Keratinocyte (primary cell): ENCODE results near the gene PUS1. TPM values are rescaled to one million over a fixed set of nuclear protein-coding genes. Genes with fewer than 3 reads are reported as not detected.

ENCODE experiments used
- DNase-seq: peaks from one replicate; pipeline ENCODE4 v3.0.0-alpha.2; 2011; ENCODE audit warnings: low read depth, missing footprints, low spot score
- FAIRE-seq: peaks from 2 replicates; lab custom pipeline; 2011; peaks lifted over from hg19 to GRCh38; lab: Jason Lieb, UNC
- H2AFZ ChIP-seq: 2 replicates; pipeline ENCODE4 v1.6.0; 2012; ENCODE audit warnings: low read length, control low read depth, inconsistent platforms; ENCODE audit not compliant: control insufficient read depth
- H3K27ac ChIP-seq: 2 replicates; pipeline ENCODE4 v1.5.1; 2011; ENCODE audit warnings: low read length; ENCODE audit not compliant: control insufficient read depth, insufficient read depth
- H3K27me3 ChIP-seq: 3 replicates; pipeline ENCODE4 v1.6.0; 2011; ENCODE audit warnings: low read length; ENCODE audit not compliant: control insufficient read depth, insufficient read depth; ENCODE audit errors: extremely low read depth
- H3K36me3 ChIP-seq, 2 experiments: 2 replicates in 1 of 2; 3 replicates in 1 of 2; pipeline ENCODE4 v1.5.1; 2011; ENCODE audit warnings: low read length in 2 of 2, mild to moderate bottlenecking in 1 of 2; ENCODE audit not compliant: control insufficient read depth in 2 of 2, insufficient read depth in 2 of 2; ENCODE audit errors: extremely low read depth in 1 of 2
- H3K4me1 ChIP-seq: 3 replicates; pipeline ENCODE4 v1.5.1; 2011; ENCODE audit warnings: low read length; ENCODE audit not compliant: control insufficient read depth, insufficient read depth; ENCODE audit errors: extremely low read depth
- H3K4me2 ChIP-seq: 3 replicates; pipeline ENCODE4 v1.6.0; 2011; ENCODE audit warnings: low read depth, low read length; ENCODE audit not compliant: control insufficient read depth, insufficient read depth; ENCODE audit errors: extremely low read depth
- H3K4me3 ChIP-seq, 3 experiments: fragments of 200-600 bp in 1 of 3; sonication (generic) in 1 of 3; 2 replicates in 2 of 3; 3 replicates in 1 of 3; pipeline ENCODE4 v1.5.1; 2011 to 2016; ENCODE audit warnings: low read length in 3 of 3, mild to moderate bottlenecking in 3 of 3, control low read depth in 2 of 3, inconsistent platforms in 1 of 3, low read depth in 1 of 3, mixed read lengths in 1 of 3, mixed run types in 1 of 3, moderate library complexity in 1 of 3; ENCODE audit not compliant: control insufficient read depth in 2 of 3, insufficient read depth in 2 of 3; ENCODE audit errors: extremely low read depth in 1 of 3
- H3K79me2 ChIP-seq: 2 replicates; pipeline ENCODE4 v1.6.0; 2012; ENCODE audit warnings: low read length; ENCODE audit not compliant: control insufficient read depth, insufficient read depth
- H3K9ac ChIP-seq: 3 replicates; pipeline ENCODE4 v1.6.0; 2011; ENCODE audit warnings: low read length; ENCODE audit not compliant: control insufficient read depth, insufficient read depth; ENCODE audit errors: extremely low read depth
- H3K9me1 ChIP-seq: 3 replicates; pipeline ENCODE4 v1.6.0; 2011; ENCODE audit warnings: low read length; ENCODE audit not compliant: control insufficient read depth, insufficient read depth; ENCODE audit errors: extremely low read depth
- H3K9me3 ChIP-seq: 2 replicates; pipeline ENCODE4 v1.5.1; 2012; ENCODE audit warnings: low read depth, low read length; ENCODE audit not compliant: control insufficient read depth
- H4K20me1 ChIP-seq: 3 replicates; pipeline ENCODE4 v1.6.0; 2011; ENCODE audit warnings: low read length; ENCODE audit not compliant: control insufficient read depth, insufficient read depth; ENCODE audit errors: extremely low read depth
- CTCF ChIP-seq, 3 experiments: IDR thresholded peaks in 1 of 3; conservative IDR thresholded peaks in 1 of 3; optimal IDR thresholded peaks in 1 of 3; 2 replicates in 2 of 3; 3 replicates in 1 of 3; pipeline versions ENCODE3 to v1.5.1; 2011; ENCODE audit warnings: low read length in 3 of 3, mild to moderate bottlenecking in 3 of 3, moderate library complexity in 2 of 3, control low read depth in 1 of 3, inconsistent platforms in 1 of 3; ENCODE audit not compliant: insufficient read depth in 2 of 3; ENCODE audit errors: extremely low read depth in 1 of 3
- EZH2 ChIP-seq: IDR thresholded peaks from one replicate; pipeline ENCODE4 v1.6.1; 2012; ENCODE audit warnings: inconsistent platforms, mild to moderate bottlenecking, low read length, moderate library complexity
- dilution Hi-C: fragments of 300-500 bp; cut with MboI; formaldehyde crosslinking; loops from one replicate; pipeline ENCODE4 v1.7.0; 2020; ENCODE audit warnings: low sequenced_read_pairs; ENCODE audit not compliant: extremely low pct_ligation_motif_present
- polyA plus RNA-seq, 5 experiments: library from polyadenylated mRNA; depleted of rRNA in 3 of 5; stranded (reverse) in 3 of 5; stranded (forward) in 1 of 5; unstranded in 1 of 5; fragments of >200 nt; gene quantifications; 1 replicate in 1 of 5; 2 replicates in 3 of 5; 3 replicates in 1 of 5; pipeline versions ENCODE4 v1.2.1 to v1.2.3, GENCODE V29; 2011 to 2012; ENCODE audit warnings: missing spikeins in 2 of 5, low read depth in 1 of 5, low replicate concordance in 1 of 5

Gene PUS1
- polyA plus RNA-seq, 1 donor (not counting 4 experiments of a cell fraction or from before 2014, with no cell fraction given) = 25.8 TPM

- H3K79me2 ChIP-seq = no peaks in the 10 kb centered on the region
- H3K4me2 ChIP-seq = peak overlapping the region; percentile 12
- TF ChIP-seq CTCF (optimal IDR thresholded peaks at IDR 0.05 in 1 of 3, IDR thresholded peaks at IDR 0.05 in 1 of 3, conservative IDR thresholded peaks at IDR 0.05 in 1 of 3; ENCODE audit: extremely low read depth in 1 of 3, insufficient read depth in 2 of 3, low read length in 3 of 3) = no peak
- TF ChIP-seq EZH2 = no peak
- H3K4me1 ChIP-seq = peaks cover 9% of the 10 kb centered on the region
- H3K27ac ChIP-seq = no peak overlapping the region
- H3K36me3 ChIP-seq = no peaks in the 10 kb centered on the region
- DNase-seq (no peak), FAIRE-seq (no peak)
- H2AFZ ChIP-seq = no peak overlapping the region
- no peaks in the 10 kb centered on the region for H3K9me1 ChIP-seq
- peaks cover 3% of the 10 kb centered on the region for H4K20me1 ChIP-seq
- no peak overlapping the region for H3K4me3 ChIP-seq
- H3K27me3 ChIP-seq = no peaks in the 10 kb centered on the region
- no peaks in the 10 kb centered on the region for H3K9me3 ChIP-seq
- H3K9ac ChIP-seq = no peak overlapping the region
- dilution Hi-C loops = no loop called here
These were observed 36.1 kb upstream of the PUS1 start for GRCh38 chr12:131892711-131893604.

- DNase-seq (no peak), FAIRE-seq (no peak)
- Histone ChIP-seq H3K27ac (no peak overlapping the region), H2AFZ (no peak overlapping the region), H3K9me1 (no peaks in the 10 kb centered on the region), H3K4me3 (peak overlapping the region in 1 of 3 experiments; percentile 52), H3K79me2 (no peaks in the 10 kb centered on the region), H3K36me3 (no peaks in the 10 kb centered on the region), H3K4me1 (peaks cover 9% of the 10 kb centered on the region), H3K27me3 (no peaks in the 10 kb centered on the region), H3K4me2 (peak overlapping the region; percentile 12), H3K9ac (no peak overlapping the region), H3K9me3 (no peaks in the 10 kb centered on the region), H4K20me1 (peaks cover 3% of the 10 kb centered on the region)
- TF ChIP-seq EZH2 = no peak
- no peak for TF ChIP-seq CTCF (optimal IDR thresholded peaks at IDR 0.05 in 1 of 3, IDR thresholded peaks at IDR 0.05 in 1 of 3, conservative IDR thresholded peaks at IDR 0.05 in 1 of 3; ENCODE audit: extremely low read depth in 1 of 3, insufficient read depth in 2 of 3, low read length in 3 of 3)
- dilution Hi-C loops = no loop called here
These were observed 35.3 kb upstream of the PUS1 start for GRCh38 chr12:131893605-131894312.
